ENCODE data around the gene H3-3A.
A peak's percentile ranks its signal among the peaks of the same experiment; 100 is the strongest.
"Not testable (repeated sequence)": the region's sequence is repeated elsewhere in the genome, so short reads cannot be mapped to it uniquely, and the experiment has no call there.

The H3-3A gene

GRCh38 chr1:226085675-226086285, 23.3 kb downstream of the H3-3A start:
- no peak for DNase-seq (ENCODE audit: low read depth)

GRCh38 chr1:226086776-226087175, 24.3 kb downstream of the H3-3A start:
- no peak for DNase-seq (ENCODE audit: low read depth)

- no peak for DNase-seq (ENCODE audit: low read depth)
Measured at GRCh38 chr1:226091461-226091860, 28.9 kb downstream of the H3-3A start.

- not testable (repeated sequence) for DNase-seq (ENCODE audit: low read depth)
Measured at GRCh38 chr1:226092048-226092820, 29.7 kb downstream of the H3-3A start.

GRCh38 chr1:226092965-226093364, 30.4 kb downstream of the H3-3A start:
- DNase-seq (ENCODE audit: low read depth), result no peak

- DNase-seq (ENCODE audit: low read depth), result no peak
Measured at GRCh38 chr1:226093621-226094020, 31.1 kb downstream of the H3-3A start.

GRCh38 chr1:226094451-226094850, 31.9 kb downstream of the H3-3A start:
- DNase-seq (ENCODE audit: low read depth), result no peak

- DNase-seq (ENCODE audit: low read depth), result no peak
Measured at GRCh38 chr1:226095286-226095685, 32.8 kb downstream of the H3-3A start.

- no peak for DNase-seq (ENCODE audit: low read depth)
Measured at GRCh38 chr1:226097866-226098625, 35.5 kb downstream of the H3-3A start.

GRCh38 chr1:226098870-226099835, 36.6 kb downstream of the H3-3A start:
- DNase-seq (ENCODE audit: low read depth), result no peak

- DNase-seq (ENCODE audit: low read depth), result no peak
Measured at GRCh38 chr1:226100436-226101391, 38.2 kb downstream of the H3-3A start.

- DNase-seq (ENCODE audit: low read depth), result no peak
Measured at GRCh38 chr1:226104671-226105121, 42.2 kb downstream of the H3-3A start.

GRCh38 chr1:226107471-226108460, 45.2 kb downstream of the H3-3A start:
- no peak for DNase-seq (ENCODE audit: low read depth)

GRCh38 chr1:226108935-226109828, 46.7 kb downstream of the H3-3A start:
- DNase-seq (ENCODE audit: low read depth), result no peak

- peak; percentile 67 for DNase-seq (ENCODE audit: low read depth)
Measured at GRCh38 chr1:226109829-226110248, 47.3 kb downstream of the H3-3A start.

GRCh38 chr1:226110249-226111097, 48.0 kb downstream of the H3-3A start:
- peak; percentile 60 for DNase-seq (ENCODE audit: low read depth)
